Measurements from ENCODE around the gene NTSR1.

NTSR1 gene

DNA sequence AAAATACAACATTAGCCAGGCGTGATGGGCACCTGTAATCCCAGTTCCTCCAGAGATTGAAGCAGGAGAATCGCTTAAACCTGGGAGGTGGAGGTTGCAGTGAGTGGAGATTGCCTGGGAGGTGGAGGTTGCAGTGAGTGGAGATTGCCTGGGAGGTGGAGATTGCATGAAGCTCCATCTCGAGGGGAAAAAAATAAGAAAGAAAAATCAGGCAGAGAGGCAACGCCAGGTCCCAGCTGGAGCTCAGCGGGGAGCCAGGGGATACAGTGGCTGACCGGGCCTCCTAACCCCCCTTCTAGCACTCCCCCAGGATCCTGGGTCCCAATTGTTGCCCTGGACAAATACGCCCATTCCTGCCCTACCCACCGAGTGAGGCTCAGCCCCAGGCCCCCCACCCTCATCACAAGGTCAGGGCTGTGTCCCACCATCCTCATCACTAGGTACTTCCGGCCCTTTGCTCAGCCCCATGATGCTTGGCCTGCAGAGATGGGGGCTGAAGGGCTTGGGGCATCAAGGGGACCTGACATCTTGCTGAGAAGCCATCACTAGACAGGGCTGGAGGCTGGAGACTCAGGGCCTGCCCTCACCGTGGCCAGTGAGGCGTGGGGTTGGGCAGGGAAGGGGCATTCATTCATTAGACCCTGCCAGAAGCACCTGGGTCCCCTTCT is 97.9 kb downstream of the NTSR1 start:
- H3K9me3 Mint-ChIP-seq, result no peaks in the 10 kb centered on the region
- DNase-seq, result no peak
- H3K4me1 Mint-ChIP-seq, result peaks cover 37% of the 10 kb centered on the region
- H3K27ac Mint-ChIP-seq, result no peak overlapping the region
- TF ChIP-seq, protein P1, sequence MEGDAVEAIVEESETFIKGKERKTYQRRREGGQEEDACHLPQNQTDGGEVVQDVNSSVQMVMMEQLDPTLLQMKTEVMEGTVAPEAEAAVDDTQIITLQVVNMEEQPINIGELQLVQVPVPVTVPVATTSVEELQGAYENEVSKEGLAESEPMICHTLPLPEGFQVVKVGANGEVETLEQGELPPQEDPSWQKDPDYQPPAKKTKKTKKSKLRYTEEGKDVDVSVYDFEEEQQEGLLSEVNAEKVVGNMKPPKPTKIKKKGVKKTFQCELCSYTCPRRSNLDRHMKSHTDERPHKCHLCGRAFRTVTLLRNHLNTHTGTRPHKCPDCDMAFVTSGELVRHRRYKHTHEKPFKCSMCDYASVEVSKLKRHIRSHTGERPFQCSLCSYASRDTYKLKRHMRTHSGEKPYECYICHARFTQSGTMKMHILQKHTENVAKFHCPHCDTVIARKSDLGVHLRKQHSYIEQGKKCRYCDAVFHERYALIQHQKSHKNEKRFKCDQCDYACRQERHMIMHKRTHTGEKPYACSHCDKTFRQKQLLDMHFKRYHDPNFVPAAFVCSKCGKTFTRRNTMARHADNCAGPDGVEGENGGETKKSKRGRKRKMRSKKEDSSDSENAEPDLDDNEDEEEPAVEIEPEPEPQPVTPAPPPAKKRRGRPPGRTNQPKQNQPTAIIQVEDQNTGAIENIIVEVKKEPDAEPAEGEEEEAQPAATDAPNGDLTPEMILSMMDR (IDR thresholded peaks at IDR 0.05), result no peak
- H3K36me3 Mint-ChIP-seq (ENCODE audit: low read depth), result peaks cover 2% of the 10 kb centered on the region
- peak overlapping the region; percentile 79 for H3K4me3 Mint-ChIP-seq
- peaks cover 11% of the 10 kb centered on the region for H3K27me3 Mint-ChIP-seq (ENCODE audit: low read depth, poor library complexity)

DNA sequence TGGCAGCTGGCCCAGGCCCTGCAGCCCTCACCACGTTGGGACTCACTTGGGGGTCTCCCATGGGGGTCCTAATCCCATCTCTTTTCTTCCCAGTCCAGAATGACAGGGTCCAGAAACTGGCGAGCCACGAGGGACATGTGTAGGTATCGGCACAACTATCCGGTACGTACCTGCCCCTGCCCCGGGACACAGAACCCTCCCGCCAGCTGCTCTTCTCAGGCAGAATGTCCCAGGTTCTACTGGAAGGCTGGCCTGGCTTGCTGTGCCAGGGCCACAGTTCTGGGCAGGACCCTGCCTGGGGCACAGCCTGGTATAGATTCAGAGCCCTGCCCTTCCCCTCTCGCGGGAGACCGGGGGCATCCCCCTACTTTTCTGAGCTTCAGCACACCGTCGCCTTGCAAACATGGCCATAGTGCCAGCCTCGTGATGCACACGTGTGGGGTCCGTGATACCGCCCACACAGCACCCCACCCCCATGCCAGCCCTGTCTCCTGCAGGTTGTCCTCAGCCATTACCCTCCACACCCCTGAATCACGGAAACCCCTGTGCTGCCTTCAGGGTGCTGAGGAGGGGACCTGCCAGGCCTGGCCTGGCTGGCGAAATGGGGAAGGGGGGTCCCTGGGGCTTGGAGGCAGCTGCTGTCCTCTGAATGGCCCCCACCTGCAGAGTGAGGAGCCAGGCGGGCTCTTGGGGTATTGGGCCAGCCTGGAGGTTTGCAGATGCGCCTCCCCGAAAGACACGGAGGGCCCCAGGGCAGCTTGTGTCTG is 99.0 kb downstream of the NTSR1 start:
- DNase-seq, result no peak
- no peak overlapping the region for H3K27ac Mint-ChIP-seq
- H3K36me3 Mint-ChIP-seq (ENCODE audit: low read depth), result no peaks in the 10 kb centered on the region
- peaks cover 10% of the 10 kb centered on the region for H3K27me3 Mint-ChIP-seq (ENCODE audit: low read depth, poor library complexity)
- peaks cover 26% of the 10 kb centered on the region for H3K4me1 Mint-ChIP-seq
- H3K9me3 Mint-ChIP-seq, result no peaks in the 10 kb centered on the region
- TF ChIP-seq, protein P1 (IDR thresholded peaks at IDR 0.05), result no peak
- H3K4me3 Mint-ChIP-seq, result no peak overlapping the region

DNA sequence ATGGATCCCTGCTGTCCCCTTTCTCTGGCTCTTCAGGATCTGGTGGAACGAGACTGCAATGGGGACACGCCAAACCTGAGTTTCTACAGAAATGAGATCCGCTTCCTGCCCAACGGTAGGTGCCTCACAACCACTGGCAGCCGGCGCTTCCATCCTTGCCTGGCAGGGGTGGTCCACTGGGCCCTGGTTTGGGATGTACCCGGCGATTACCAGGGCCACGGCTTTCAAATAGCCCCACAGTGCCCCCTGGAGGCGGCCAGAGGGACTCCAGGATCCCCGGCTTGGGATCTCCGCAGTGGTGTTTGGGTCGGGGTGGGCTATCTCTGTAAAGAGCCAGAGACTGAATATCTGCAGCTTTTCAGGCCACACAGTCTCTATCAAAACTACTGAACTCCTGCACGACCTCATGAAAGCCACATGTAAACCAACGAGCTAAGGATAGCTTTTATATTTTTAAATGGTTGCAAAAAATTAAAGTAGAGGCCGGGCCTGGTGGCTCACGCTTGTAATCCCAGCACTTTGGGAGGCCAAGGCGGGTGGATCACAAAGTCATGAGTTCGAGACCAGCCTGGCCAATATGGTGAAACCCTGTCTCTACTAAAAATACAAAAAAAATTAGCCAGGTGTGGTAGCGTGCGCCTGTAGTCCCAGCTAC is 99.7 kb downstream of the NTSR1 start:
- H3K27ac Mint-ChIP-seq, result no peak overlapping the region
- TF ChIP-seq, protein P1 (IDR thresholded peaks at IDR 0.05), result peak; percentile 95
- peaks cover 19% of the 10 kb centered on the region for H3K4me1 Mint-ChIP-seq
- DNase-seq, result peak; percentile 89
- H3K27me3 Mint-ChIP-seq (ENCODE audit: low read depth, poor library complexity), result peaks cover 3% of the 10 kb centered on the region
- H3K4me3 Mint-ChIP-seq, result no peak overlapping the region
- H3K36me3 Mint-ChIP-seq (ENCODE audit: low read depth), result no peaks in the 10 kb centered on the region
- no peaks in the 10 kb centered on the region for H3K9me3 Mint-ChIP-seq

- Mint-ChIP-seq H3K4me3 (no peak overlapping the region), H3K4me1 (peaks cover 11% of the 10 kb centered on the region), H3K9me3 (no peaks in the 10 kb centered on the region), H3K27ac (no peak overlapping the region), H3K27me3 (ENCODE audit: low read depth, poor library complexity) (peaks cover under 1% of the 10 kb centered on the region), H3K36me3 (ENCODE audit: low read depth) (no peaks in the 10 kb centered on the region)
- no peak for DNase-seq
- TF ChIP-seq, protein P1 (IDR thresholded peaks at IDR 0.05), result no peak
Observed at GRCh38 chr20:62809530-62810428, 101.1 kb downstream of the NTSR1 start.

DNA sequence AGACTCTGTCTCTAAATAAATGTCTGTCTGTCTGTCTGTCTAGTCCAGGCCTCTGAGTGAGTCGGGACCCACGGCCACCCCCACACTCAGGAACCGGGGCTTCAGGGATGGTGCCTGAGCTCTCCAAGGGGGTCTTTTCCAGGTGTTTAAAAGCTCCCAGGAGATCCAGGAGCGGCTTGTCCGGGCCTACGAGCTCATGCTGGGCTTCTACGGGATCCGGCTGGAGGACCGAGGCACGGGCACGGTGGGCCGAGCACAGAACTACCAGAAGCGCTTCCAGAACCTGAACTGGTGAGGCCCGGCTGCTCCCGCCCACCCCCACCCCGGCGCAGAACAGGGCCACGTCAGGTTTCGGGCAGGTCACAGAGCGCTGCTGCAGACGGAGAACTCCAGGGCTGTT is 102.7 kb downstream of the NTSR1 start:
- Mint-ChIP-seq H3K27me3 (ENCODE audit: low read depth, poor library complexity) (peaks cover 16% of the 10 kb centered on the region), H3K4me3 (no peak overlapping the region), H3K36me3 (ENCODE audit: low read depth) (no peaks in the 10 kb centered on the region), H3K27ac (no peak overlapping the region), H3K9me3 (no peaks in the 10 kb centered on the region), H3K4me1 (peaks cover 18% of the 10 kb centered on the region)
- TF ChIP-seq, protein P1 (IDR thresholded peaks at IDR 0.05), result no peak
- DNase-seq, result no peak

Measured in nephron progenitor cell (in vitro differentiated cells).